GM19455 (cell line): ENCODE data around the gene RFX8.

Experiments used
- ATAC-seq: cut with Tn5 transposase; IDR thresholded peaks from one replicate; pipeline ENCODE4 v1.9.1; 2021; ENCODE audit not compliant: unreplicated experiment

The RFX8 gene

GRCh38 chr2:101415220-101415619 lies 59.7 kb downstream of the RFX8 start:
- ATAC-seq = no peak

GRCh38 chr2:101412092-101412694 lies 62.7 kb downstream of the RFX8 start:
- ATAC-seq = no peak

GRCh38 chr2:101410746-101411145 lies 64.2 kb downstream of the RFX8 start:
- no peak for ATAC-seq

GRCh38 chr2:101410114-101410513 lies 64.8 kb downstream of the RFX8 start:
- no peak for ATAC-seq

- no peak for ATAC-seq
Measured at GRCh38 chr2:101409699-101410098, 65.2 kb downstream of the RFX8 start.

DNA sequence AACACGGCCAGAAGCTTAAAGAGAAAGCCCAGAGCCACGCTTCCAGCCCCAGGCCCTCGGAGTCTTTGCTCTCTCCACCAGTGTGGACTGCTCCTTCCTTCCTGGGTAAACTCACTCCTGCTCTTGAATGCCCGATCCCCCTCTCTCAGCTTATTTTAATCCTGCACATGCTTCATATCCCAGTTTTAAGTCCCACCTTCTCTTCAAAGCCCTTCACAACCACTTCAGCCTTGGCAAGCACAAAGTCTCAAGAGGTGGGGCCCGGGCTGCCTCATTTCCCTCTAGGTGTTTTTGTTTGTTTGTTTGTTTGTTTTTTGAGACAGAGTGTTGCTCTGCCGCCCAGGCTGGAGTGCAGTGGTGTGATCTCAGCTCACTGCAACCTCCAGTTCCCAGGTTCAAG lies 66.0 kb downstream of the RFX8 start:
- ATAC-seq = no peak

DNA sequence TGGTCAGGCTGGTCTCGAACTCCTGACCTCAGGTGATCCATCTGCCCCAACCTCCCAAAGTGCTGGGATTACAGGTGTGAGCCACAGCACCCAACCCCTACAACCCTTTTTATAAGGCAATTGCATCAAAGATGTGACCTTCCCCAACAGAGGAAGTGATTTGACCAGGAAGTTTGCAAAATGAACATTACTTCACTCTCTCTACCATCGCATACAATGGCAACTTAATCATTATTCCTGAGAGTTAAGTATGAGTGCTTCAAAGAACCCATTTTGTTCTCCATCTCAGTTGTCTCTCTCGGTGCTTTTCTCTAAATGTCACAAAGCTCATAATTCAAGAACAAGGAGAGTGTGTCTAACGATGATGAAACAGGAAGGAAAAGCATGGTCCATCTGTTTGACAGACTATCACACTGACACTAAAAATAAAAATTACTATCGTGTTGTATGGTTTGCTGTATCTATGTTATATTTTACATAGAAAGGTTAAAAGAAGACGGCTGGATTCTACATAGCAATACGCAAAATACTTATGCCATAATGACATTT lies 69.5 kb downstream of the RFX8 start:
- no peak for ATAC-seq

GRCh38 chr2:101403745-101404144 lies 71.2 kb downstream of the RFX8 start:
- no peak for ATAC-seq

DNA sequence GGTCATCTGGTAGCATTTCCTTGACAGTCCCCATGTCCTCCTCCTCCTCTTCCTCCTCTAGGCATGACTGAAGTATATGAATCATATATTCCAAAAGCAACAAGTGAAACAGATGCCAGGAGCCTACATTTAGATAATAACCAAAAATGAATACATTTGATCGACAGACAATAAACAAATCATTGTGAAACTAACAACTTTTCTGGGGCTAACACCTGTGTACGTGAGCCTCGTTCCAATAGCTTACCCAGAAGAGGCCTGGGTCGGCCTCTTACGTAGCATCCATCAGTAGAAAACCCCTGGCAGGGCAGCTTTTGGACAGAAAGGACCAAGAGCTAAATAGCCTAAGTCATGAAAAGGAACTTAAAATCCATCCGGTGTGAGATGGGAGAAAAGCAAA lies 72.3 kb downstream of the RFX8 start:
- ATAC-seq = no peak

DNA sequence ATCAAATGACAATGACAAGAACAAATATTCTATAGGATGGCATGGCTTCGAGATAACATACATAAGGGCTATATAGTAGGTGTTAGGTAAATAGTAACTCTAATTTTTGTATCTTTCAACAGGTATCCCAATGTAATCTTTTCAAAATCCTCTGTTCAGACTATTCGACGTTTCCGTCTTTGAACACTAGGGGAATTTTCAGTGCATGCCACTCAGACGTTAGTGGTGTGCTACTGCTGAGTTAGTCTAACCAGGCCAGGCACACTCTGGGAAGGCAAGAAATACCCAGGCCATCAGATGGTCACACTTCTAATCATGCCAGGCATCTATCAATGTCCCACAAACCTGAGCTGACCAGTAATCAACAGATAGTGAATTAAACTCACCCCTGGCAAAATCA lies 73.0 kb downstream of the RFX8 start:
- ATAC-seq = no peak

GRCh38 chr2:101401326-101401665 lies 73.6 kb downstream of the RFX8 start:
- ATAC-seq = no peak

DNA sequence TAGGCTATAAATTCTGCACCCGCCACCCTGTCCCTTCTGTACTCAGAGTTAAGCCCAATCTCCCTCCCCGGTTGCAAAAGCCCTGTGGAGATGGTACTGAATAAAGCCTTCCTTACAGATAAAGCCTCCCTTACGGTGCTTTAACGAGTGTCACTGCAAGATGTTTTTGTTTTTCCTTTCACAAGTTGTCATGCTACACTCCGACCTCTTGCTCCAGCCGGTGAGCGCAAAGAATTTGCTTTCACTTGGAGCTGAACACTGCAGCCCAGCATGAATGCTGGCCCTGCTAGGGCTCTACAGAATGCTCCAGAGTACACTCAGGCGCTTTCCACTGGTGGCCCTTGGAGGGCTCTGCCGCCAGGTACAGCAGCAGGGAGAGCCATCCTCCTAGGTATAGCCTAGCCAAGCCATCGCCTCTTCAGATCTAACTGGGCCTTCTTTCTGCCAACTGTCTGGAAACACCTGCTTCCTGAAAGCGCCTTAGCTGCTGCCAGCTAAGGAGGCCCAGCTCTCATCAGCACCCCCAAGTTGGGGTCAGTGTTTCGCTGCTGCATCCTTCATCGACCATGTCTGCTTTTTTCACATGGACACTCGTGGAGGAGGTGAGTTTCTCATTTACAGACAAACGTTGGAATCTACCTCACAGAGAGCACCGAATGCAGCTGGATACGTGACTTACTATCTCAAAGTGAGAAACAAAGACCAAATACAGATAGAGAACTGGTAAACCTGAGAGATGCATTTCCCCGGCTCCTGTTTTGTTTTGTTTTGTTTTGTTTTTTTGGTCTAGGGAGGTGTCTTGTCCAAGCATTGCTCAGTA lies 74.2 kb downstream of the RFX8 start:
- no peak for ATAC-seq

- no peak for ATAC-seq
Measured at GRCh38 chr2:101400048-101400447, 74.9 kb downstream of the RFX8 start.

DNA sequence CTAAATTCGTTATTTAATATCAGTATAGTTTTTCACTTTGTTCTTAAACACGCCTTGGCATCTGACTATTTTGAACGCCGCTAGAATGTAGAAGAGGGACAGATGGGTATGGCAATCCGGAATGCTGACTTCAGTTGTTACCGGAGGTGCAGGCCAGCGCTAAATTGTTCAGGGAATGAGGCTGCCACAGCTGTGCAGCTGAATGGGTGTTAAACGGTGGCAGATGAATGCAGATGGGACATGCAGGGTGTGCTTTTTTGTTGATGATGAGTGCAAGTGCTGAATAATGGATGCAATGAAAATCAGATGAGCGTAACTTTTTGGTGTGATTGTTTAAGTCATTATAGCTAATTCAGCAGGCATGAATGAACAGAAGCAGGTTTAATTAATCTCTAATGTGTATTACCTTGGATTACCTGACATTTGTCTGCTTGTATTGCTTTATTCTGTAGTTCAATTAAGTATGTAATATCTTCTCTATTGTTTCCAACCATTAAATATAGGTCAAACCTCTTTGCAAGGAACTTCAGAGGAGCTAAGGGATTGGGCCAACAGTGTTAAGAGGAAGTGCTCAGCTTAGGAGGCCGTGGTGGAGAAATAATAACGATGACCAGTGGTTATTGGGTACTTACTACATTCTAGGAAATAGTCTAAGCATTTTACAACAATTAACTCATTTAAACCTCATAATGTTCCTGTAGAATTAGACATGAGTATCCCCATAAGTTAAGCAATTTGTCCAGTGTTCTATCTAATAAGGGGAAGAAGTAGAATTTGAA lies 75.7 kb downstream of the RFX8 start:
- ATAC-seq = no peak

DNA sequence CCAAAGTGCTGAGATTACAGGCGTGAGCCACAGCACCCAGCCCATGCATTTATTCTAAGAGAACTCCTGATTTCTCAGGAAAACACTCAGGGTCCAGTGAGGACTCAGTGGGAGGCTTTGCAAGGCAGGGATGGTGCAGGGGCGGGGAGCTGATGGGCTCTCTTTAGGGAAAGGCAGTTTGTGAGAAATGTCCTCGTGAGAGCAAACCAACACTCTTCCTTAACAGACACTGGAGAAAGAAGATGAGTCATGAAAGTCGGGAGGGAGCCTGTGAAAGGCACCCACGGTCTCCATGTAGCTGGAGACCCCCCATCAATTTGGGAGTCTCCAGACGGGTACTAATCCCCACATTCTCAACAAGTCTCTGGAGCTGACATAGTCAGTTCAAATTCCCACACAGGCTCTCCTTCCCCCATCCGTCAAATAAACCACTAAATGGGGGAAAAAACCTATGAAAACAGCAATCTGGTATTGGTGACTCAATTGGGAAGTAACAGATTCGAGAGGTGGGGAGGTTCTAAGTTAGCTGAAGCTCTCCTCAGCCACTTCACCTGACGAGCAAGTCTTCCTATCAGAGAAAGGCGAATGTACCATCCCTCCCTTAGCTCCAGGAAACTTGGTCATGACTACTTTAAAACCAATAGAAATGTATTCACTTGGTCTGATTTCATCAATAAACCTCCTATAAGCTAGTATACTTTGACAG lies 76.6 kb downstream of the RFX8 start:
- ATAC-seq = no peak

DNA sequence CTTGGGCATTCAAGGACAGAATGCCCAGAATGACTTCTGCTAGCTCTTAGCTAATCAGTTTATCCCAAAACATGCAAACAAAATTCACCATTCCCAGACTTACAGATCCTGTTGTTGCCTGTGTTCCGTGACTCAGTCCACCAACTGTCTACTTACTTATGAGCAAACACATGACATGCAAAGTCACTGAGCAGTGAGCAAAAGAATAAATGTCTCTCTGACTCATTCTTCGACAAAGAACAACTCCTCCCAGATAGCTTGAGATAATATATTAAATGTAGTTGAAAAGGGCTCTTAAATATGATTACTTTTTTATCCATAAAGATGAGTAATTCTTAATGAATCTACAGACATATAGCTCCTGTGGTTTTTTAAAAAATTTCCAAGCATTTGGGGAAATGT lies 78.6 kb downstream of the RFX8 start:
- ATAC-seq = no peak

GRCh38 chr2:101395545-101396315 lies 79.2 kb downstream of the RFX8 start:
- no peak for ATAC-seq

DNA sequence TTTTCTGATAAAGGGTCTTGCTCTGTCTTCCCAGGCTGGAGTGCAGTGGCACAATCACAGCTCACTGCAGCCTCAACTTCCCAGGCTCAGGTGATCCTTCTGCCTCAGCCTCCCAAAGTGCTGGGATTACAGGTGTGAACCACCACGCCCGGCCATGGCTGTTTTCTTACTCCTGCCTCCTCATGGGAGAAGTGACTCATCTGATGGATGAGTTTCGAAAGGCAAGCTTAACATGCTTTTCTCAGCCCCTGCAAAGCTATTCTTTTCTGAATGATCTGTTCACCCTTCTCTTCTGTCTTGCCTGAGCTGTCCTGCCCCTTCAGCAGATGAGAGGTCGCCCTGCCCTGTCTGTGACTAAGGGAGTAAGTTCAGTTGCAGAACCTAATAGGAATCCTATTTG lies 86.7 kb downstream of the RFX8 start:
- no peak for ATAC-seq

- ATAC-seq = no peak
Measured at GRCh38 chr2:101387151-101387834, 87.6 kb downstream of the RFX8 start, which contains the start of gene CREG2. CREG2 (minus strand) TSS chr2:101387503; CDS start chr2:101387457, 46 bp downstream.
